PFSK-1 (cell line): Measurements from ENCODE around the gene GRK3.

ENCODE experiments used
- FOXP2 ChIP-seq: optimal IDR thresholded peaks from 2 replicates; pipeline ENCODE3; 2011; ENCODE audit warnings: borderline replicate concordance, control low read depth, inconsistent platforms; ENCODE audit not compliant: insufficient read depth; ENCODE audit errors: extremely low read length, extremely low read depth
- POLR2AphosphoS5 ChIP-seq: IDR thresholded peaks from 2 replicates; pipeline ENCODE4 v1.6.1; 2012; ENCODE audit warnings: low read depth, mild to moderate bottlenecking, control low read depth, low read length, moderate library complexity
- SIN3A ChIP-seq: IDR thresholded peaks from 2 replicates; pipeline ENCODE4 v1.6.1; 2012; ENCODE audit warnings: mild to moderate bottlenecking, low read length, moderate library complexity, borderline replicate concordance; ENCODE audit not compliant: insufficient read depth
- TAF1 ChIP-seq: IDR thresholded peaks from 2 replicates; pipeline ENCODE4 v1.6.1; 2012; ENCODE audit warnings: low read length, control low read depth, borderline replicate concordance; ENCODE audit not compliant: insufficient read depth
- TF ChIP-seq, protein P1 (sequence below), 2 experiments: IDR thresholded peaks; 2 replicates each; pipeline versions ENCODE4 v1.6.1 to v1.8.0; 2011 to 2012; ENCODE audit warnings: low read depth in 2 of 2, low read length in 2 of 2, control low read depth in 1 of 2, inconsistent platforms in 1 of 2, mild to moderate bottlenecking in 1 of 2, moderate library complexity in 1 of 2; ENCODE audit not compliant: insufficient read depth in 1 of 2

Gene GRK3

DNA sequence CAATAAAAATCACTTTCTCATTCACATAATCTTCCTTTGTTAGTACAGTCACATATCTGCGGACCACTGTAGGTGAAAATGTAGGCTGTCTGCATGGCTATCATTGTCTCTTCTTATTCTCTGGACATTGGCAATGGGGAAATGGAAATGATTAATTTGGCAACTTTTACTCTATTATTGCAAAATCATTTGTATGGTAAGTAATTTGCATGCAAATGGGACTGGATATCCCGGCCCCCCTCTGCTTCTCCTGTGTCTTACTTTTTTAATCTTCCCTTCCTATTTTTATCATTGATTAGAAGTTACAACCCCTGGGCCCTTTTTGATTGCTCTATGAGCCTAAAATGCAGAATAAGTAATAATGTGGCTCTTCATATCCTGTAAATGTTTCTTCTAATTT lies 6.0 kb downstream of the GRK3 start:
- TF ChIP-seq, protein P1, sequence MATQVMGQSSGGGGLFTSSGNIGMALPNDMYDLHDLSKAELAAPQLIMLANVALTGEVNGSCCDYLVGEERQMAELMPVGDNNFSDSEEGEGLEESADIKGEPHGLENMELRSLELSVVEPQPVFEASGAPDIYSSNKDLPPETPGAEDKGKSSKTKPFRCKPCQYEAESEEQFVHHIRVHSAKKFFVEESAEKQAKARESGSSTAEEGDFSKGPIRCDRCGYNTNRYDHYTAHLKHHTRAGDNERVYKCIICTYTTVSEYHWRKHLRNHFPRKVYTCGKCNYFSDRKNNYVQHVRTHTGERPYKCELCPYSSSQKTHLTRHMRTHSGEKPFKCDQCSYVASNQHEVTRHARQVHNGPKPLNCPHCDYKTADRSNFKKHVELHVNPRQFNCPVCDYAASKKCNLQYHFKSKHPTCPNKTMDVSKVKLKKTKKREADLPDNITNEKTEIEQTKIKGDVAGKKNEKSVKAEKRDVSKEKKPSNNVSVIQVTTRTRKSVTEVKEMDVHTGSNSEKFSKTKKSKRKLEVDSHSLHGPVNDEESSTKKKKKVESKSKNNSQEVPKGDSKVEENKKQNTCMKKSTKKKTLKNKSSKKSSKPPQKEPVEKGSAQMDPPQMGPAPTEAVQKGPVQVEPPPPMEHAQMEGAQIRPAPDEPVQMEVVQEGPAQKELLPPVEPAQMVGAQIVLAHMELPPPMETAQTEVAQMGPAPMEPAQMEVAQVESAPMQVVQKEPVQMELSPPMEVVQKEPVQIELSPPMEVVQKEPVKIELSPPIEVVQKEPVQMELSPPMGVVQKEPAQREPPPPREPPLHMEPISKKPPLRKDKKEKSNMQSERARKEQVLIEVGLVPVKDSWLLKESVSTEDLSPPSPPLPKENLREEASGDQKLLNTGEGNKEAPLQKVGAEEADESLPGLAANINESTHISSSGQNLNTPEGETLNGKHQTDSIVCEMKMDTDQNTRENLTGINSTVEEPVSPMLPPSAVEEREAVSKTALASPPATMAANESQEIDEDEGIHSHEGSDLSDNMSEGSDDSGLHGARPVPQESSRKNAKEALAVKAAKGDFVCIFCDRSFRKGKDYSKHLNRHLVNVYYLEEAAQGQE (IDR thresholded peaks at IDR 0.05; ENCODE audit: insufficient read depth in 1 of 2, low read depth in 2 of 2, low read length in 2 of 2), result no peak
- TF ChIP-seq POLR2AphosphoS5 (no peak), TAF1 (no peak), SIN3A (no peak), FOXP2 (no peak)

DNA sequence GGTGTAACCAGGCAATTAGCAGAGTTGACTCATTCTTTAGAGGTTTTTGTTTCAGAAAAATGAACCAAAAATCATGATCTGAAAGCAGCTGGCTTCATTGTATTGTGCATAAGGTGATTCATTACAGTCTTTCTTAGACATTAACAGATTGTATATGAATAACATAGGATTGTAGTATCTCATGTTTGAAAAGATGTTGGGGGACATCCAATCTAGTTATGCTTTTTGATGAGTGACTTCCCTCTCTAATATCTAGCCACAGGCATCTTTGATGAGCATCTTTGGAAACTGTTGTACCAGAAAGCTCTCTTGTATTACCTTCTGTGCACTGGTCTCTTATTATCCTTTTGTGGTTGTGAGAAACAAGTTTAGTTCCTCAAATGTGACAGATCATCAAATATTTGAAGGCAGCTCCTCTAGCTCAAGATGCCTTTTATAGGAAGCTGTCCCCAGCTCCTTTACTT lies 8.3 kb downstream of the GRK3 start:
- TF ChIP-seq FOXP2 (no peak), TAF1 (no peak)

DNA sequence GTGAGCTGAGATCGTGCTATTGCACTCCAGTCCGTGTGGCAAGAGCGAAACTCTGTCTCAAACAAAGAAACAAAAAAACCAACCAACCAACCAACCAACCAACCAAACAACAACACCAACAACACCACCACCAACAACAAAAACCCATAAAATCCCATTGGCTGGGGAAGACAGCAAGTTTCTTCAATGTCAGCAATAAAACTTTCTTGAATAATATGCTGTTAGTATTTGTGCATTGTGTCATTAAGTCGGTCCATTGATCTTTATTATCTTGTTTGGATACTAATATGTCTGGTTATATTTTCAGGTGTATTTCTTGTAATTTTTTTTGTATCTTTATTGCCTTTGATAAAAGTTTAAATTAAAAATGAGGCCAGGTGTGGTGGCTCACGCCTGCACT lies 9.4 kb downstream of the GRK3 start:
- TF ChIP-seq TAF1 (no peak), FOXP2 (no peak), POLR2AphosphoS5 (no peak), SIN3A (no peak)
- TF ChIP-seq, protein P1 (IDR thresholded peaks at IDR 0.05; ENCODE audit: insufficient read depth in 1 of 2, low read depth in 2 of 2, low read length in 2 of 2), result no peak

DNA sequence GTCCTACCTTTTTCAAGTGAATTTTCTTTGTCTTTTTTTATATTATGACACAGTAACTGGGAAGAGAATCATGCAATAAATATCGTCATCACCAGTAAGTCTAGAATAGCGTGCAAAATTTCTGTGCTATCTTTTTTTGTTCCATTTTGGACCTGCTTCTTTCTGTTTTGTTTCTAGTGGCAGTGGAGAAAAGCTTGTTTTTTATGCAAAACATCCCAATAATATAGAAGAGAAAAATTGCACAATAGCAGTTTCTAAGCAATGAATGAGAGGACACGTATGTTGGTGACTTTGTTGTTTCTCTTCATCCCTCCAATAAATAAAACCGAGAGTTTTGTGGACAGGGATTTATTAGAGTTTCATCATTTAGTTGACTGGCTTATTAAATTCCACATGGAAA lies 10.3 kb downstream of the GRK3 start:
- TF ChIP-seq FOXP2, result no peak
- TF ChIP-seq SIN3A, result no peak
- TF ChIP-seq POLR2AphosphoS5, result no peak
- TF ChIP-seq TAF1, result no peak
- TF ChIP-seq, protein P1 (IDR thresholded peaks at IDR 0.05; ENCODE audit: insufficient read depth in 1 of 2, low read depth in 2 of 2, low read length in 2 of 2), result no peak

DNA sequence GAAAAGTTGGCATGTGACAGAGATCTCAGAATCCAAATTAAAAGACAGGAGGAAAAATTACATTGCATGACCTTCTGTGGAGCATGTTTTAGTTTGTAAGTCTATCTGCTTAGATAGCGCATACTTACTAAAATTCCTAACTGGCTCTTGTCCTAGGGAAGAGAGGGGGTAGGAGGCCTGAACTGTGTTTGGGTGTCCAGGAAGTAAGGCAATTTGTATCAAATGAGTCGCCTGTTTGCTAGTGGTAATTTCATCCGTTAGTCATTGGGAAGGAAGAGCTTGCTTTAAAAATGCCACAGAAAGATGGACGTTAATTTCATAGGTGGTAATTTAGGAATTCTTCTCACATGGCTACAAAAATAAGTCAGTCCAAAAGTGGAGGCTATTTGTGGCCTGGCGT lies 18.5 kb downstream of the GRK3 start:
- TF ChIP-seq SIN3A, result no peak
- no peak for TF ChIP-seq POLR2AphosphoS5
- TF ChIP-seq, protein P1 (IDR thresholded peaks at IDR 0.05; ENCODE audit: insufficient read depth in 1 of 2, low read depth in 2 of 2, low read length in 2 of 2), result no peak
- TF ChIP-seq TAF1, result no peak
- no peak for TF ChIP-seq FOXP2
